ENCODE measurements around the gene TGM5.

Gene TGM5

DNA sequence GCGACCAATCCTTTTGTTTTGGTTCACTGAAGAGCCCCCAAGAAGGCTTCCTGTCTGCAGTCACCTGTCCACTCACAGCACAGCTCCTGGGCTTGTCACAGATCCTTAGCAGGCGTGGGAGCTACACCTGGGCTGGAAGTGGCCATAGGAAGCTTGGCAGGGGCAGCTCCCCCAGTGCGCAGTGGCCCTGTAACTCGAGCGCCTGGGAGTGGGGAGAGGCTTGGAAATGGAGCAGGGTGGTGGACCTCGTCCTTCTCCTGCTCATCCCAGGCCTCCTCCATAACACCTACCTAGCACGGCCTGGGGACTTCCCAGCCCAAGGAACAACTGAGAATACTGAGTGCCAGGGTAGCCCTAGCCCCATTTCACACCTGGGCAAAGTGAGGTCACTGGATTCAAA, 19.3 kb upstream of the TGM5 start:
- Histone ChIP-seq H3K36me3 (no peaks in the 10 kb centered on the region), H3K4me3 (ENCODE audit: low read depth, low read length) (no peak overlapping the region), H3K27me3 (ENCODE audit: insufficient read depth, low read depth, severe bottlenecking) (no peaks in the 10 kb centered on the region), H3K9me3 (ENCODE audit: severe bottlenecking) (peaks cover 4% of the 10 kb centered on the region), H3K27ac (no peak overlapping the region)
- TF ChIP-seq, protein P1, sequence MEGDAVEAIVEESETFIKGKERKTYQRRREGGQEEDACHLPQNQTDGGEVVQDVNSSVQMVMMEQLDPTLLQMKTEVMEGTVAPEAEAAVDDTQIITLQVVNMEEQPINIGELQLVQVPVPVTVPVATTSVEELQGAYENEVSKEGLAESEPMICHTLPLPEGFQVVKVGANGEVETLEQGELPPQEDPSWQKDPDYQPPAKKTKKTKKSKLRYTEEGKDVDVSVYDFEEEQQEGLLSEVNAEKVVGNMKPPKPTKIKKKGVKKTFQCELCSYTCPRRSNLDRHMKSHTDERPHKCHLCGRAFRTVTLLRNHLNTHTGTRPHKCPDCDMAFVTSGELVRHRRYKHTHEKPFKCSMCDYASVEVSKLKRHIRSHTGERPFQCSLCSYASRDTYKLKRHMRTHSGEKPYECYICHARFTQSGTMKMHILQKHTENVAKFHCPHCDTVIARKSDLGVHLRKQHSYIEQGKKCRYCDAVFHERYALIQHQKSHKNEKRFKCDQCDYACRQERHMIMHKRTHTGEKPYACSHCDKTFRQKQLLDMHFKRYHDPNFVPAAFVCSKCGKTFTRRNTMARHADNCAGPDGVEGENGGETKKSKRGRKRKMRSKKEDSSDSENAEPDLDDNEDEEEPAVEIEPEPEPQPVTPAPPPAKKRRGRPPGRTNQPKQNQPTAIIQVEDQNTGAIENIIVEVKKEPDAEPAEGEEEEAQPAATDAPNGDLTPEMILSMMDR (IDR thresholded peaks at IDR 0.05; ENCODE audit: low read depth, low read length) = no peak
- DNase-seq = no peak

DNA sequence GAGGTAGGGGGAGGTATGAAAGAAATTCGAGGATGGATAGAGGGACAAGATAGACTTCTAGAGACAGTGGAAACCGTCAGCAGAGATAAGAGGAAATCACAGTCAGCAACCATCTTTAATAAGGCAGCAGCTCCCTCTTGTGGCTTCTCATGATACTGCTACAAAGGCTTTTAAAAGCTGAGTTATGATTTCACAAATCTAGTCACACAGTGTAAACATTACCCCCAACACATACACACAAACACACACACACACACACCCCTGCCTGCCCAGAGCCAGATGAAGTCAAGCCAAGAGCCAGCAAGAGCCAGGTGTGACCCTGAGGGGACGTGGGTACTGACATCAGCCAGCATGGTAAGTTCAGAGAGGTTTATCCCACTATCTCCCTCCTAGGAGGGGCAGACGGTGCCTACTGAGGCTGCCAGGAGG, 18.9 kb upstream of the TGM5 start:
- Histone ChIP-seq H3K4me3 (ENCODE audit: low read depth, low read length) (no peak overlapping the region), H3K27me3 (ENCODE audit: insufficient read depth, low read depth, severe bottlenecking) (no peaks in the 10 kb centered on the region)
- peak; percentile 50 for DNase-seq

DNA sequence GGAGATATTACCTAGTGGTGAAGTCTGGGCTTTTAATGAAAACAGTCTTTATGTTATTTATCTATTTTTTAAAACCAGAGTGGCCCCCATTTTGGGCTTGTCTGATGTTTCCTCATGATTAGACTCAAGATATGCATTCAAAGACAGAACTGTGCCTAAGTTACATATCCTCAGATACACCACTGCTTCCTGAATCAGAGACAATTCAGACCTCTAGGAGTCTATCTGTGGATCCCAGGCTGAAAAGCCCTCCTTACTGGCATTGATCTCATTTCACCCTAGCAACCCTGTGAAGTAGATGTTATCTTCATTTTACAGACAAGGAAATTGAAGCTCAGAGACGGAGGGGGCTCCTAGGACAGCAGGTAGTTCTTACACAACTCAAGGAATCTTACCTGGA, 16.8 kb upstream of the TGM5 start:
- Histone ChIP-seq H3K4me3 (ENCODE audit: low read depth, low read length) (no peak overlapping the region), H3K36me3 (no peaks in the 10 kb centered on the region), H3K27ac (no peak overlapping the region), H3K27me3 (ENCODE audit: insufficient read depth, low read depth, severe bottlenecking) (no peaks in the 10 kb centered on the region), H3K9me3 (ENCODE audit: severe bottlenecking) (no peaks in the 10 kb centered on the region)
- no peak for DNase-seq
- TF ChIP-seq, protein P1 (IDR thresholded peaks at IDR 0.05; ENCODE audit: low read depth, low read length) = no peak

More for the DNA sequence above, 18.9 kb upstream of the TGM5 start:
- H3K36me3 ChIP-seq = no peaks in the 10 kb centered on the region
- no peak overlapping the region for H3K27ac ChIP-seq
- TF ChIP-seq, protein P1 (IDR thresholded peaks at IDR 0.05; ENCODE audit: low read depth, low read length) = peak; percentile 77
- peaks cover 4% of the 10 kb centered on the region for H3K9me3 ChIP-seq (ENCODE audit: severe bottlenecking)

DNA sequence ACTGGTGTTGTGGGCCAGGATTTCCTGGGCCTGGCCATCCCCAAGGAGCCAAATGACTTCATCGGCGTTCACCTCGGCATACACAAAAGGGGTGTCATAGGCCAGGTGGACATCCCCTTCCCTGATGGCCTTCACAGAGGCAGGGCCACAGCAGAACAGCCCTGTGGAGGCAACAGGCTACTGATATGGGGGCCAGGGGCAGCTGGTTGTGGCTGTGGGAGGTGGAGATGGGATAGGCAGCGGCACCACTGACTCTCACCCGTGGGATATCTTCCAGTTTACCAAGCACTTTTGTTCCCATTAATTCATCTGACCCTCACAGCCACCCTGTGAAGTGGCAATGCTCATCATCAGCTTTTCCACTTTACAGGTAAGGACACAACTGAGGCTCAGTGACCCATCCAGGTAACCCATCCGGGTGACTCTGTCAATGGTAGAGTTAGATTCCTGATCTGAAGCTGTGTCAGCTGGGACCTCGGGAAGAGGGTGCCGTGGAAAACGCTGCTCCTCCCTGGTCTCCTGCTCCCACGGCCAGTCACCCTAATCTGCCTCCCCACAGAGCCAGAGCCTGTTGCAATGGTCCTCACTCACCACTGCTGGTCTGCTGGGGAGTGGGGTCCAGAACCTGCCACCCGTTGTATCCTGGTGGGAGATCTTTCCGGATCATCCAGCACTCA, 15.3 kb upstream of the TGM5 start:
- Histone ChIP-seq H3K36me3 (no peaks in the 10 kb centered on the region), H3K9me3 (ENCODE audit: severe bottlenecking) (no peaks in the 10 kb centered on the region), H3K27me3 (ENCODE audit: insufficient read depth, low read depth, severe bottlenecking) (no peaks in the 10 kb centered on the region), H3K27ac (no peak overlapping the region), H3K4me3 (ENCODE audit: low read depth, low read length) (no peak overlapping the region)
- DNase-seq = no peak
- TF ChIP-seq, protein P1 (IDR thresholded peaks at IDR 0.05; ENCODE audit: low read depth, low read length) = no peak

DNA sequence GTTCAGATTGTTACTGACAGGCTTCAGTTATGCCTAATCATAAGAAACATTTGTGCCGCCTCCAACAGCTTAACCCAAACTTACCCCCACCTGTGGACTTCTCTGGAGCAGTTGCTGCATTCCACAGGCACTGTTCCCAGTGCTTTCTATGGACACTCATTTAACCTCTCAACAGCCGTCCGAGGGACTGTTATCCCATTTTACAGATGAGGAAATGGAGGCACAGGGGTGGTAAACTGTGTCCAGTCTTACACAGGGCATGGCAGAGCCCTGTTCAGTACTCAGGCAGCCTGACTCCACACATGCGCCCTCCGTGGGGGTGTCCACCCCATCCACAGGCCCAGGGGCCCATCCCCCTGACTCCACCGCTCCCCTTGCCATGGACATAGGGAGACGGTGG, 14.3 kb upstream of the TGM5 start:
- H3K9me3 ChIP-seq (ENCODE audit: severe bottlenecking) = no peaks in the 10 kb centered on the region
- DNase-seq = no peak
- TF ChIP-seq, protein P1 (IDR thresholded peaks at IDR 0.05; ENCODE audit: low read depth, low read length) = no peak
- H3K4me3 ChIP-seq (ENCODE audit: low read depth, low read length) = no peak overlapping the region
- H3K27me3 ChIP-seq (ENCODE audit: insufficient read depth, low read depth, severe bottlenecking) = no peaks in the 10 kb centered on the region
- no peaks in the 10 kb centered on the region for H3K36me3 ChIP-seq
- no peak overlapping the region for H3K27ac ChIP-seq

DNA sequence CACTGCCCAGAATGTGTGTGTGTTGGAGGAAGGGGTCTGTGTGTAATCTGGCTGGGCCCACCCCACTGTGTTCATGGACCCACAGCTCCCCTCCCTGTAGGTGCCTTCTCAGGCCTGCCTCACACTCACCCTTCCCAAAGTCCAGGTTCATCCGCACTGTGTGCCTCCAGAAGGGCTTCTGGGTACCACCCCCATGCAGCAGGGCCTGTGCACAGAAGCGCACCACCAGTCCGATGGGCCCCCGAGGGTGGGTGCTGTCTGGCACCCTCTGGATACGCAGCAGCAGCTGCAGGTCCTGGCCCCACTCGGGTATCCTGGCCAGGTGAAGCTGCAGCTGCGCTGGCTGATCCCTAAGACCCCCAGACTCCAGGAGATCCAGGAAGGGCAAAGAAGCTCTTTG, 12.8 kb upstream of the TGM5 start:
- no peak overlapping the region for H3K27ac ChIP-seq
- H3K27me3 ChIP-seq (ENCODE audit: insufficient read depth, low read depth, severe bottlenecking) = no peaks in the 10 kb centered on the region
- no peaks in the 10 kb centered on the region for H3K36me3 ChIP-seq
- TF ChIP-seq, protein P1 (IDR thresholded peaks at IDR 0.05; ENCODE audit: low read depth, low read length) = no peak
- H3K9me3 ChIP-seq (ENCODE audit: severe bottlenecking) = no peaks in the 10 kb centered on the region
- no peak overlapping the region for H3K4me3 ChIP-seq (ENCODE audit: low read depth, low read length)
- no peak for DNase-seq
